HepG2 (cell line): ENCODE results near the gene CHN1. TPM values are rescaled to one million over a fixed set of nuclear protein-coding genes. Genes with fewer than 3 reads are reported as not detected.

Source experiments
- BCL3 ChIP-seq: sonication (generic); formaldehyde crosslinking; IDR thresholded peaks from 2 replicates; pipeline ENCODE4 v1.5.1; 2020; ENCODE audit warnings: mild to moderate bottlenecking, missing genetic modification reagents, moderate library complexity
- DBP ChIP-seq: sonication (generic); formaldehyde crosslinking; IDR thresholded peaks from 2 replicates; pipeline ENCODE4 v1.4.0; 2020; ENCODE audit warnings: missing genetic modification reagents; ENCODE audit errors: not compliant biosample characterization
- ETV5 ChIP-seq: IDR thresholded peaks from 2 replicates; pipeline ENCODE4 v1.6.1; 2018; ENCODE audit warnings: missing biosample characterization, missing genetic modification reagents, inconsistent platforms, borderline replicate concordance
- FOXC1 ChIP-seq: sonication (generic); formaldehyde crosslinking; IDR thresholded peaks from 2 replicates; pipeline ENCODE4 v1.8.0; 2022; ENCODE audit warnings: mild to moderate bottlenecking, missing genetic modification reagents, borderline replicate concordance
- IRF2 ChIP-seq: IDR thresholded peaks from 2 replicates; pipeline ENCODE4 v1.6.1; 2018; ENCODE audit warnings: missing genetic modification reagents, missing compliant biosample characterization
- KLF13 ChIP-seq: sonication (generic); formaldehyde crosslinking; IDR thresholded peaks from 2 replicates; pipeline ENCODE4 v1.4.0; 2020; ENCODE audit warnings: mild to moderate bottlenecking, missing genetic modification reagents
- PATZ1 ChIP-seq: sonication (generic); formaldehyde crosslinking; IDR thresholded peaks from 2 replicates; pipeline ENCODE4 v1.4.0; 2020; ENCODE audit warnings: missing genetic modification reagents
- RAD21 ChIP-seq: fragments of 450-650 bp; formaldehyde crosslinking; IDR thresholded peaks from 2 replicates; pipeline ENCODE4 v1.5.0; 2020; ENCODE audit warnings: mild to moderate bottlenecking
- RAD51 ChIP-seq: fragments of 450-650 bp; IDR thresholded peaks from 2 replicates; pipeline ENCODE4 v1.6.1; 2016; ENCODE audit warnings: borderline replicate concordance
- RXRB ChIP-seq: IDR thresholded peaks from 2 replicates; pipeline ENCODE4 v1.6.1; 2016; ENCODE audit warnings: borderline replicate concordance, missing genetic modification reagents, missing compliant biosample characterization
- TMF1 ChIP-seq: sonication (generic); formaldehyde crosslinking; IDR thresholded peaks from 2 replicates; pipeline ENCODE4 v1.8.1; 2022; ENCODE audit warnings: low read depth, missing genetic modification reagents
- ZBTB7A ChIP-seq: sonication (generic); formaldehyde crosslinking; IDR thresholded peaks from 2 replicates; pipeline ENCODE4 v1.8.0; 2022; ENCODE audit warnings: mild to moderate bottlenecking, missing genetic modification reagents
- ZFP62 ChIP-seq: sonication (generic); formaldehyde crosslinking; IDR thresholded peaks from 2 replicates; pipeline ENCODE4 v1.4.0; 2020; ENCODE audit warnings: missing genetic modification reagents
- ZNF101 ChIP-seq: sonication (generic); formaldehyde crosslinking; IDR thresholded peaks from 2 replicates; pipeline ENCODE4 v1.4.0; 2020; ENCODE audit warnings: mild to moderate bottlenecking, low read depth, missing genetic modification reagents, borderline replicate concordance
- ZNF18 ChIP-seq: sonication (generic); formaldehyde crosslinking; IDR thresholded peaks from 2 replicates; pipeline ENCODE4 v1.8.0; 2022; ENCODE audit warnings: mild to moderate bottlenecking, missing genetic modification reagents; ENCODE audit not compliant: insufficient replicate concordance
- ZNF235 ChIP-seq: sonication (generic); formaldehyde crosslinking; IDR thresholded peaks from 2 replicates; pipeline ENCODE4 v1.8.1; 2023; ENCODE audit warnings: mild to moderate bottlenecking, missing genetic modification reagents, borderline replicate concordance
- ZNF354B ChIP-seq: sonication (generic); formaldehyde crosslinking; IDR thresholded peaks from 2 replicates; pipeline ENCODE4 v1.8.0; 2022; ENCODE audit warnings: mild to moderate bottlenecking, missing genetic modification reagents
- ZNF605 ChIP-seq: sonication (generic); formaldehyde crosslinking; IDR thresholded peaks from 2 replicates; pipeline ENCODE4 v1.8.0; 2022; ENCODE audit warnings: mild to moderate bottlenecking, missing genetic modification reagents
- polyA plus RNA-seq, 8 experiments: library from polyadenylated mRNA; depleted of rRNA in 3 of 8; stranded (reverse) in 7 of 8; unstranded in 1 of 8; fragments of >200 nt; fragmentation: Illumina TruSeq in 4 of 8; extraction: Trizol in 4 of 8; gene quantifications; 2 replicates each; pipeline versions ENCODE4 v1.2.1 to v1.2.3, GENCODE V29; 2011 to 2016; ENCODE audit warnings: low read depth in 4 of 8, missing spikeins in 1 of 8, mixed read lengths in 1 of 8; ENCODE audit not compliant: insufficient read depth in 1 of 8
- total RNA-seq, 5 experiments: library from RNA; depleted of rRNA; stranded (reverse); fragments of >200 nt; fragmentation: Illumina TruSeq; extraction: Trizol; gene quantifications; 2 replicates each; pipeline ENCODE4 v1.2.3, GENCODE V29; 2016; ENCODE audit warnings: low read depth in 1 of 5
- TF ChIP-seq, protein P1 (sequence below): sonication (generic); formaldehyde crosslinking; IDR thresholded peaks from 2 replicates; pipeline ENCODE4 v1.9.0; 2022; ENCODE audit warnings: missing genetic modification reagents, mild to moderate bottlenecking, borderline replicate concordance

CHN1 gene
- total and polyA plus RNA-seq, 2 of the 13 experiments (the other 11 are each of a cell fraction or from before 2014, with no cell fraction given): 2.8 to 3.5 TPM

DNA sequence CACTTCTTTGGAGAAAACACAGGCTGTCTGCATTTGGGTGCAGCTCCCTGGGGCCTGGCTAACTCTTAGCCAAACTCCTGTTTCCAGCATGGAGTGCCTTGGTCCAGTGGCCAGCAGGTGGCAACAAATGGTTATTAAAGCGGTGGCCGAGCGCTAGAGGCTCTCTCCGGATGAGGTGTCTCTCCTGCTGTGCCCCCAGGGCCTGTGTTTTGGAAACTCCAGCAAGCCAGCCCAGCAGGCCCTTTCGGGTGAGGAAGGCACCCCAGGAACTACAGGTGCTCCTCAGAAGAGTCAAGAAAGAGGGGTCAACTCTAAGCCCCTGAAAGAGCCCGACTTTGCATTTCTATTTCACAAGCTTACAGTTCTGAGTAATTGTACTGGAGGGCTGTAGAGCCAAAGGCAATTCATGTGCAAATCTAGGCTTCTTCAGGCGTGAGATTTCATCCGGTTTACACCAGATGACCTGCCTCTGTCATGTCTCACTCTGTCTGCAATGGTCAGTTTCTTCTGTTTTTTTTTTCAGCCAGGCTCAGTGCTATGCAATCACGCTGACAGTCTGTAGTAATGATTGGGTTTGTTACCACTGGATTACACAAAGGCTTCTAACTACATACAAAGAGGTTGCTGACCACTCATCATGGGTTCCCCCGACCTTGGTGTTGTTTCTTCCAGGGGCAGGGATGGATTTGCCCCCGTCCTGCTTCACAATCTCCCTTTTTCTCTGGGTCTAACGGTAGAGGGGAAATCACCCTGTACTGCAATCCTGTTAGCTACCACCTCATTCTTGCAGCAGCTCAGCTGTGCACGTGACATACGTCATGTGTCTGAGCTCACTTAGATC lies 233.3 kb downstream of the CHN1 start (continued):
- peak; percentile 43; the same call in 1 of the 2 replicates for TF ChIP-seq PATZ1
- no peak for TF ChIP-seq FOXC1 (CRISPR knock-in tag)
- TF ChIP-seq, protein P1, sequence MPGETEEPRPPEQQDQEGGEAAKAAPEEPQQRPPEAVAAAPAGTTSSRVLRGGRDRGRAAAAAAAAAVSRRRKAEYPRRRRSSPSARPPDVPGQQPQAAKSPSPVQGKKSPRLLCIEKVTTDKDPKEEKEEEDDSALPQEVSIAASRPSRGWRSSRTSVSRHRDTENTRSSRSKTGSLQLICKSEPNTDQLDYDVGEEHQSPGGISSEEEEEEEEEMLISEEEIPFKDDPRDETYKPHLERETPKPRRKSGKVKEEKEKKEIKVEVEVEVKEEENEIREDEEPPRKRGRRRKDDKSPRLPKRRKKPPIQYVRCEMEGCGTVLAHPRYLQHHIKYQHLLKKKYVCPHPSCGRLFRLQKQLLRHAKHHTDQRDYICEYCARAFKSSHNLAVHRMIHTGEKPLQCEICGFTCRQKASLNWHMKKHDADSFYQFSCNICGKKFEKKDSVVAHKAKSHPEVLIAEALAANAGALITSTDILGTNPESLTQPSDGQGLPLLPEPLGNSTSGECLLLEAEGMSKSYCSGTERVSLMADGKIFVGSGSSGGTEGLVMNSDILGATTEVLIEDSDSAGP: peak; percentile 61; the same call in 1 of the 2 replicates
- 0 out of 2 replicates have a peak, but pooled peaks have one; percentile 26 for TF ChIP-seq IRF2 (CRISPR knock-in tag)
- TF ChIP-seq ZNF101: no peak
- TF ChIP-seq RAD51: peak; percentile 43
- TF ChIP-seq DBP (CRISPR knock-in tag): peak; percentile 43
- TF ChIP-seq TMF1: no peak
- TF ChIP-seq ZFP62 (CRISPR knock-in tag): no peak; the same call in 1 of the 2 replicates
- no peak for TF ChIP-seq KLF13 (CRISPR knock-in tag)
- peak; percentile 33; the same call in 1 of the 2 replicates for TF ChIP-seq ETV5 (CRISPR knock-in tag)
- TF ChIP-seq ZNF354B (CRISPR knock-in tag): no peak
- TF ChIP-seq RAD21 (CRISPR knock-in tag): peak; percentile 85
- TF ChIP-seq ZNF18: no peak
- peak; percentile 19; the same call in 1 of the 2 replicates for TF ChIP-seq RXRB (CRISPR knock-in tag)
- no peak for TF ChIP-seq ZNF235 (CRISPR knock-in tag)
- TF ChIP-seq ZBTB7A (CRISPR knock-in tag): 0 out of 2 replicates have a peak, but pooled peaks have one; percentile 33
- peak; percentile 68; the same call in 1 of the 2 replicates for TF ChIP-seq BCL3 (CRISPR knock-in tag)
- TF ChIP-seq ZNF605 (CRISPR knock-in tag): 0 out of 2 replicates have a peak, but pooled peaks have one; percentile 16
